ENCODE measurements around the gene STAM2. TPM values are rescaled to one million over a fixed set of nuclear protein-coding genes. Genes with fewer than 3 reads are reported as not detected.

Gene STAM2
- total RNA-seq, 1 experiment from 2014 or later = 21.0 TPM

- TF ChIP-seq EZH2phosphoT487 (IDR thresholded peaks at IDR 0.05; ENCODE audit: borderline replicate concordance, low read length) (no peak), CTCF (conservative IDR thresholded peaks at IDR 0.05; ENCODE audit: low read depth, low read length) (no peak), EZH2 (IDR thresholded peaks at IDR 0.05; ENCODE audit: low read length, unreplicated experiment) (no peak)
- DNase-seq (peak; percentile 17), ATAC-seq (peak; percentile 56)
- H3K36me3 ChIP-seq (ENCODE audit: low read depth, low read length) = no peaks in the 10 kb centered on the region
- H3K4me1 ChIP-seq (ENCODE audit: insufficient read depth, low read length) = peaks cover 20% of the 10 kb centered on the region; the same call in 1 of the 2 replicates
- no peaks in the 10 kb centered on the region for H3K79me2 ChIP-seq (ENCODE audit: low read length)
- no peaks in the 10 kb centered on the region for H3K9me2 ChIP-seq (replicated peaks; ENCODE audit: low read length)
- ChIA-PET CTCF (no interaction called here), POLR2A (ENCODE audit: unreplicated experiment) (interaction anchor here (1.0 kb wide), 1 partner anchor 10 kb away, joined by 3 read pairs; no protein-coding TSS in a partner anchor)
- H3K9me3 ChIP-seq (ENCODE audit: low read length) = no peaks in the 10 kb centered on the region
- peak overlapping the region; percentile 69 for H2AFZ ChIP-seq (ENCODE audit: low read length)
- H3K27me3 ChIP-seq (ENCODE audit: low read length) = peaks cover 77% of the 10 kb centered on the region
- no peak overlapping the region for H3K9ac ChIP-seq (ENCODE audit: low read length)
- intact Hi-C loops (cut with micrococcal nuclease) = no loop called here
- peak overlapping the region; percentile 62 for H3K4me3 ChIP-seq (ENCODE audit: low read length)
- no TSS peak for BruUV-seq (replicated peaks)
- peak overlapping the region; percentile 74 for H3K4me2 ChIP-seq (ENCODE audit: low read length)
- H3K27ac ChIP-seq (ENCODE audit: low read length) = no peak overlapping the region
- H3F3A ChIP-seq (ENCODE audit: low read length, unreplicated experiment) = no peaks in the 10 kb centered on the region
- no peaks in the 10 kb centered on the region for H4K20me1 ChIP-seq (ENCODE audit: low read length)
Observed at GRCh38 chr2:152097290-152097800, 78.2 kb downstream of the STAM2 start.

- Histone ChIP-seq H4K20me1 (ENCODE audit: low read length) (no peaks in the 10 kb centered on the region), H3F3A (ENCODE audit: low read length, unreplicated experiment) (no peaks in the 10 kb centered on the region), H3K79me2 (ENCODE audit: low read length) (no peaks in the 10 kb centered on the region), H3K9ac (ENCODE audit: low read length) (no peak overlapping the region), H3K9me2 (replicated peaks; ENCODE audit: low read length) (no peaks in the 10 kb centered on the region), H3K4me3 (ENCODE audit: low read length) (no peak overlapping the region), H3K27me3 (ENCODE audit: low read length) (peaks cover 70% of the 10 kb centered on the region), H3K36me3 (ENCODE audit: low read depth, low read length) (no peaks in the 10 kb centered on the region), H3K9me3 (ENCODE audit: low read length) (no peaks in the 10 kb centered on the region), H2AFZ (ENCODE audit: low read length) (no peak overlapping the region), H3K27ac (ENCODE audit: low read length) (no peak overlapping the region), H3K4me2 (ENCODE audit: low read length) (no peak overlapping the region), H3K4me1 (ENCODE audit: insufficient read depth, low read length) (peaks cover 20% of the 10 kb centered on the region; the same call in 1 of the 2 replicates)
- BruUV-seq (replicated peaks) = no TSS peak
- no peak for TF ChIP-seq CTCF (conservative IDR thresholded peaks at IDR 0.05; ENCODE audit: low read depth, low read length)
- ChIA-PET CTCF (no interaction called here), POLR2A (ENCODE audit: unreplicated experiment) (no interaction called here)
- intact Hi-C loops (cut with micrococcal nuclease) = no loop called here
- DNase-seq = no peak
- no peak for ATAC-seq
Observed at GRCh38 chr2:152095146-152095545, 80.4 kb downstream of the STAM2 start.

- CTCF ChIA-PET = no interaction called here
- no peaks in the 10 kb centered on the region for H3K36me3 ChIP-seq (ENCODE audit: low read depth, low read length)
- no peak overlapping the region for H3K9ac ChIP-seq (ENCODE audit: low read length)
- intact Hi-C loops (cut with micrococcal nuclease) = no loop called here
- no peaks in the 10 kb centered on the region for H4K20me1 ChIP-seq (ENCODE audit: low read length)
- POLR2A ChIA-PET (ENCODE audit: unreplicated experiment) = no interaction called here
- no peak overlapping the region for H2AFZ ChIP-seq (ENCODE audit: low read length)
- ATAC-seq = no peak
- H3K9me2 ChIP-seq (replicated peaks; ENCODE audit: low read length) = no peaks in the 10 kb centered on the region
- no peaks in the 10 kb centered on the region for H3K9me3 ChIP-seq (ENCODE audit: low read length)
- no peaks in the 10 kb centered on the region for H3F3A ChIP-seq (ENCODE audit: low read length, unreplicated experiment)
- H3K4me1 ChIP-seq (ENCODE audit: insufficient read depth, low read length) = peaks cover 15% of the 10 kb centered on the region; the same call in 1 of the 2 replicates
- H3K27me3 ChIP-seq (ENCODE audit: low read length) = peaks cover 69% of the 10 kb centered on the region
- no peak overlapping the region for H3K27ac ChIP-seq (ENCODE audit: low read length)
- H3K79me2 ChIP-seq (ENCODE audit: low read length) = no peaks in the 10 kb centered on the region
- no TSS peak for BruUV-seq (replicated peaks)
- no peak overlapping the region for H3K4me3 ChIP-seq (ENCODE audit: low read length)
- no peak for DNase-seq
- TF ChIP-seq CTCF (conservative IDR thresholded peaks at IDR 0.05; ENCODE audit: low read depth, low read length) (no peak), EZH2phosphoT487 (IDR thresholded peaks at IDR 0.05; ENCODE audit: borderline replicate concordance, low read length) (no peak), EZH2 (IDR thresholded peaks at IDR 0.05; ENCODE audit: low read length, unreplicated experiment) (no peak)
- H3K4me2 ChIP-seq (ENCODE audit: low read length) = no peak overlapping the region
Observed at GRCh38 chr2:152094014-152094413, 81.5 kb downstream of the STAM2 start.
